ENCODE results near the gene NCCRP1.

The NCCRP1 gene

GRCh38 chr19:39157997-39158389, 38.8 kb upstream of the NCCRP1 start:
- no peak for DNase-seq (ENCODE audit: extremely low spot score)
- no peak for TF ChIP-seq CTCF (IDR thresholded peaks at IDR 0.05; ENCODE audit: control extremely low read depth, extremely low read depth, low read depth, missing control alignments)
- POLR2A ChIA-PET = no interaction called here
- CTCF ChIA-PET = no interaction called here

- POLR2A ChIA-PET = no interaction called here
- CTCF ChIA-PET = no interaction called here
- no peak for DNase-seq (ENCODE audit: extremely low spot score)
- TF ChIP-seq CTCF (IDR thresholded peaks at IDR 0.05; ENCODE audit: control extremely low read depth, extremely low read depth, low read depth, missing control alignments) = no peak
Measured at GRCh38 chr19:39158646-39159260, 38.0 kb upstream of the NCCRP1 start.

- CTCF ChIA-PET = no interaction called here
- TF ChIP-seq CTCF (IDR thresholded peaks at IDR 0.05; ENCODE audit: control extremely low read depth, extremely low read depth, low read depth, missing control alignments) = no peak
- POLR2A ChIA-PET = no interaction called here
- DNase-seq (ENCODE audit: extremely low spot score) = no peak
Measured at GRCh38 chr19:39160523-39160861, 36.3 kb upstream of the NCCRP1 start.

DNA sequence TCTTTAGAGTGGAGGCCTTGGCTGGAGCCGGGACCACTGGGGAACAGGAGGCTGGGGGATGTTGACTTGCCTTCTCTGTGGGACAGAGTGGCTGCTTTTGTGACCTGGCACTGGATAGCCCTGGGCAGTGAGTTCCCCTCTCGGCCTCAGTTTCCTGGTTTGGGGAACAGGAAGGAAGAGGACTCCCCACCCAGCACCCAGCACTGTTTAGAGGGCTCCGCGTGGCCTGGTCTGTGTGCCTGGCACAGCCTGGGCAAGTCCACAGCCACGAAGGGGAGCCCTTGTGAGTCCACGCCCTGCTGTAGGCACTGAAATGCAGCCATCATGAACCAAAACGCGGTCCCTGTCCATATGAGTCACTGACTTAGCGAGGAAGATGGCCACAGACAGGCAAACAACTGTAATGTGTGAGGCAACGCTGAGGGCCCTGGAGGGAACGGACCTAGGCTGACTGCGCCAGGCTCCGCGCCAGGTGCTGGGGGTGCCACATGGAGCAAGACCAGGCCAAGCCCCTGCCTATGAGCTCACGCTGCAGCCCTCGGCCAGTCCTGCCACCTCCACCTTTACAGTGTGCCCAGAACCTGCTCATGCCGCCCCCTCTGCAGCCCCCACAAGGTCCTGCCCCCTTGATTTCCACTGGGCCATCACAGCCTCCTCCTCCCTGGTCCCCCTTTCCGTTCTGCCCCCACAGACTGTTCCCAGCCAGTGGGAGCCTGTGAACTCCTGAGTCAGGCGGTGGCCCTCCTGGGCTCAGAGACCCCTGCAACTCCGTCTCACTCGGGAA, 35.7 kb upstream of the NCCRP1 start:
- no peak for DNase-seq (ENCODE audit: extremely low spot score)
- CTCF ChIA-PET = no interaction called here
- POLR2A ChIA-PET = no interaction called here
- TF ChIP-seq CTCF (IDR thresholded peaks at IDR 0.05; ENCODE audit: control extremely low read depth, extremely low read depth, low read depth, missing control alignments) = no peak

- DNase-seq (ENCODE audit: extremely low spot score) = no peak
- CTCF ChIA-PET = no interaction called here
- POLR2A ChIA-PET = no interaction called here
- TF ChIP-seq CTCF (IDR thresholded peaks at IDR 0.05; ENCODE audit: control extremely low read depth, extremely low read depth, low read depth, missing control alignments) = no peak
Measured at GRCh38 chr19:39162441-39163043, 34.2 kb upstream of the NCCRP1 start.

DNA sequence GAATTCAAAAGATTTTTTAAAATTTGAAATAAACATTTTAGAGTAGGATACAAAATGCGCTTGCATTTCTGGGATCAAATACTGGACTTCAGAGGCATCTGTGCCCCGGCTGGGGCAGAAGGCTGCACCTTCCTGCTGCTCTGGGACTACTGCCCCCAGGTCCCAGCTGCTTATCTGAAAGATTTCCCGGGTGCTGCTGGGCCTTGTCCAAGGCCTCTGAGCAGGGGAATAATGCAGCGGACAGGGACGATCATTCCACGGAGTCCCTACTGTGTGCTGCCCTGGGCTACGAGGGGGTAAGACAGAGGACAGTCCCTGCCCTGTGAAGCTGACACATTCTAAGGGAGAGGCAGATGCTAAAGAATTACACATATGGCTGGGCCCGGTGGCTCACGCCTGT, 33.1 kb upstream of the NCCRP1 start:
- TF ChIP-seq CTCF (IDR thresholded peaks at IDR 0.05; ENCODE audit: control extremely low read depth, extremely low read depth, low read depth, missing control alignments) = no peak
- CTCF ChIA-PET = no interaction called here
- POLR2A ChIA-PET = no interaction called here
- no peak for DNase-seq (ENCODE audit: extremely low spot score)

All from GM10248 (cell line).